Urothelium cell line (cell line): ENCODE measurements around the gene KDM2B.

Experiments
- DNase-seq: peaks from one replicate; pipeline ENCODE4 v3.0.0; 2011; ENCODE audit warnings: low spot score, mixed read lengths
- FAIRE-seq: peaks from 2 replicates; lab custom pipeline; 2011; peaks lifted over from hg19 to GRCh38; lab: Jason Lieb, UNC

Gene KDM2B

DNA sequence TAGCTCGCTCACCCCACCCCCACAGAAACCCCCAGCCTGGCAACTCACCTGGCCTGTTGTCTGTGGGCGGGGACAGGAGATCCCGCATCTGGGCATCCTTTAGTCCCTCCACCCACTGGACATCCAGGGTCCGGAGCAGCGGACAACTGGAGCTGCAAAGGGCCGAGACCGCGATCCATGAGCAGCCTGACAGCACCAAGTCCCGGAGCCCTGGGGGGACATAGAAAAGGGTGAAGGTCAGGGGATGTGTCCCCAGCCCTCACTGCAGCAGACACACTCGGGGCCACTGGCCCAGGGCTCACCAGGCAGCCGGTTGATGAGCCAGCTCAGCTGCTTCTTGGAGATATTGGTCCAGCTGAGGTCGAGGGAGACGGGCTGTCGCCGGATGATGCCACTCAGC, 140.1 kb downstream of the KDM2B start:
- no peak for DNase-seq
- FAIRE-seq: no peak

DNA sequence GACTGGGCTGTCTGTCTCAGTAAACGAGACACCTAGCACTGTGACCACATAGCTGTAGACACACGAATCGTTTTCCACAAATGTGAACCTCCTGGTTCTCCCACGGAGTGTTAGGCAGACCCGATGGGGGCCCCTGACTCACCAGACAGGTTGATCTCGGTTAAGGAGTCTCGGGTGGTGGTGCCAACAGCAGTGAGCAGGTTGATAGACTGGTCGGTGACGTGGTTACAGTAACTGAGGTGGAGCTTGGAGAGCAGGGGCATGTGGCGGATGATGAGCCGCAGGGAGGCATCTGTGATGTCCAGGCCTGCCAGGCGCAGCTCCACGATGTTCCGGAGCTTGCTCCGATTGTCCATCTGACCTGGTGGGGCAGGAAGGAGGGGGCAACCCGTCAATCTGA, 141.1 kb downstream of the KDM2B start:
- no peak for DNase-seq
- FAIRE-seq: no peak

DNA sequence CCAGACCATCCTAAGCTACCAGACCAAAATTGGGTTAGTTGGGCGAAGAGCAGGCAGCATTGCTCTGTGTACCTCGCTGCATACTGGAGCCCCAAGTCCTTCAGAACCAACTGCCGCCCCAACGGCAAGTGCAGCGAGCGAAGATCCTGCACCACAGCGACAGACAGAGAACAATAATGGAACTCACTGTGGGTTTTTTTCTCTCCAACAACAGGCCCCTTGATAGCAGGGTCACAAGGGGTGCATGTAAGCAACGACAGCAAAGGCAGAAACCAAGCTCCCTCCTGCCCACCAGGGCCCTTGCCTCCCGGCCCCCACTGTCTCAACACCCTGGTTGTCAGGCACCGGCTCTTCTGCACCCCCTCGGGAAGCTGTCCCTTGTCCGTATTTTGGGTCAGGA, 141.9 kb downstream of the KDM2B start:
- FAIRE-seq: no peak
- no peak for DNase-seq

DNA sequence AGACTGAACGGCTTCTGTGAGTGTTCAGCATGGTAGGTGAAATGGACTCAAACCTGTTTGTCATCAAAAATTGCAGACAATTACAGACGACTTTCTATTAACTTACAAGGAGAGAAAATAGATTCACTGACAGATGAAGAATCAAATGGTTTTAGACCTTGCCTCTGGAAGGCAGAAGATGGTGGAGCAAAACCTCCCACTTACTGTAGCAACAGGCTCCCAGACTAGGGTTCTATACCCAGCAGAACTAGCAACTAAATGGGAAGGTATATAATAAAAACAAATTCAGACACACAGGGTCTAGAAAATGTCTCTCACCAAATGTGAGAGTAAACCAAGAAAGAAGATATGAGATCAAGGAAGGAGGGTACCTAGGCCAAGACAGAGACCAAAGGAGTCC, 144.1 kb downstream of the KDM2B start:
- DNase-seq (no peak), FAIRE-seq (no peak)

DNA sequence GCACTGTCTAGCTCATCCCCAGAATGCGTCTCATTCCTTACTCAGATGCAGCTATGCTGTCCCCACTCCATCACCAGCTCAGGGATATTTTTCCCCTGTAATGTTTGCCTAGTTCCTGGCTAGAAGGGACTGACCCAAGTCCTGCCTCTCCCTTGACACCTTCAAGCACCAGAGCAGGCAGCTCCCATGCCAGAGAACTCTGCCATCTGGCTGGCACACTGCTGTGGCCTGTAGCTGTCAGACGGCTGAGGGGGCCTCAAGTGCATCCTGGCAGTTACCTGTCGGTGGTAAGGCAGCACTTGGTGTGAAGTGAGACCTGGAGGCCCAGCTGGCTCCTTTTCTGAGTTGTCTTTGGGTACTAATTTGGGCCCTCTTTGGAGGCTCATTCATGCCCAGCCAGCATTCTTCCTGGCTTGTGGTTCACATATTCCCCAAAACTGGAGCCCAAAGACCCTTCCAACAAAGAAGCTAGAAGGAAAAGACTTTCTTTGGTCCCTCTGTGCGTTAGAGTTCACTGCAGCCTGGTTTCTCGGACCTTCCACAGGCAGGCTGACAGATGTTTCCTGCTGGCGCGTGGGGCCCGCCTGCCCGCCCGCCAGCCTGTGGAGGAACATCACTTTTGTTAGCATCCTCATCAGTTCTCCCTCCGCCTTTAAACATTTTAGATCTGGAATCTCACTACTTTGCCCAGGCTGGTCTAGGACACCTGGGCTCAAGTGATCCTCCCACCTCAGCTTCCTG, 147.9 kb downstream of the KDM2B start:
- no peak for FAIRE-seq

DNA sequence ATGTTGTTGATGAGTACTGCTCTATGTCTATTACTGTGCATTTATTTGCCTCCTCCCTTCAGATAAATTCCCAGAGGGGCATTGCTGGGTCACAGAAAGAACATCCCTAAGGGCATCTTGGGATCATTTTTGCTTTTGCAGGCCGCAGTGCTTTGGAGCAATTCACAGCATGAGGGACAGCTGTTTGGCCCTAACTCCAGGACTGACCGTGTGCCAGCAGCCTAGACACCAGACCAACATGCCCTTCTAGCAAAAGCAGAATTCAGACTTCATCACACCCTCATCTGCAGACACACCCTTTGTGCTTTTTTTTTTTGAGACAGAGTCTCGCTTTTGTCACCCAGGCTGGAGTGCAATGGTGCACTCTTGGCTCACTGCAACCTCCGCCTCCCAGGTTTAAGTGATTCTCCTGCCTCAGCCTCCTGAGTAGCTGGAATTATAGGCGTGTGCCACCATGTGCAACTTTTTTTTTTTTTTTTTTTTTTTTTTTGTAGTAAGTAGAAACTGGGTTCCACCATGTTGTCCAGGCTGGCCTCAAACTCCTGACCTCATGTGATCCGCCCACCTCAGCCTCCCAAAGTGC, 149.9 kb downstream of the KDM2B start:
- no peak for DNase-seq
- FAIRE-seq: no peak

More for the DNA sequence above, 147.9 kb downstream of the KDM2B start:
- DNase-seq: no peak

DNA sequence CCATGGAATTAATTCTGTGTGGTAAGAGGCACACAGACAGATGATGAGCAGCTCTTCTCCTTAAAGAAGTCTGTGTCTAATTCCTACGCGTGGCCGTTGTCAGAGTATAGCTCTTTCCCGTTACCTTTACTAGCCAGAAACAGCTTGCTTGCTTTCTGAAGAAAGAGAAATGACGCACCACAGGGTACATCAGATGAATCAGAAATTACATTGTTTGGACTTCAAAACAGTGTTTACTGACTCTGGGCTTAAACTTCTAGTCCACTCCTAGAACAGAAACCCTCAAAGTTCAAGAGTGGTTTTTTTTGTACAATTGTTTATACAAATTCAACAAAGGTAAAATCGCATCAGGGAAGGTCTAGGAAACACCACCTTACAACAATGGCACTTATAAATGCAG, 151.9 kb downstream of the KDM2B start:
- no peak for FAIRE-seq
- no peak for DNase-seq

DNA sequence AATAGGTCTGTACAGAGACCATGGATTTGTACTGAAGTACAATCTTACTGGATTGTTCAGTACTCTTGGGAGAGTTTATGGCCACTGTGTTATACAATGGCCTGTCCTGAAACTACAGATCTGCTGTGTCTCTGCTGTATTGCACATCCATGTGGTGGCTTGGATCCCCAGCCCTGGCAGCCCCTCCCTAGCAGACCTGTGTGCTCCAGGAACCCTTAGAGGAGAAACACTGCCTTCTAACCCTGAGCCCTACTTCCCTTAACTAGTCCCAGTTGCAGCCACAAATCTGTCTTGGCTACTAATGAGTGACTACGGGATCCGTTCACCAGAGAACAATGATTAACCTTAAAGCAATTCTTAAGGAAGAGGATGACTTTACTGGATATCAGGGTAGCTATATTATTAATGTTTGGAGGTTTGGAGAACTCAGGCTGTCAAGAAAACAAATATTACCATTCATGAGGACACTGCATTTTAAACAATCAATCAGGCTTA, 153.2 kb downstream of the KDM2B start:
- FAIRE-seq (no peak), DNase-seq (no peak)

DNA sequence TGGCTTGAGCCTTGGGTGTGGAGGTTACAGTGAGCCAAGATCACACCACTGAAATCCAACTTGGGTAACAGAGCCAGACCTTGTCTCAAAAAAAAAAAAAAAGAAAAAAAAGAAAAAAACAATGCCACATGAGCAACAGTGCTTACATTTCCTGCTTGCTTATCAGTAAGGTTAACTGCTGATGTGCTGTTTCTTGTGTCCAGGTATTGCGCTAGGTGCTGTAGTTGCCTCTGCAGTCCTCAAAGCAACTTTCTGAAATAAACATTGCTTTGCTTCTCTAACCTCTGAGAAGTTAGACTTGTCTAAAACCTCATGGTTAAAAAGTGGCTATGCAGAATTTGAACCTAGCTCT, 156.2 kb downstream of the KDM2B start:
- FAIRE-seq (no peak), DNase-seq (no peak)

DNA sequence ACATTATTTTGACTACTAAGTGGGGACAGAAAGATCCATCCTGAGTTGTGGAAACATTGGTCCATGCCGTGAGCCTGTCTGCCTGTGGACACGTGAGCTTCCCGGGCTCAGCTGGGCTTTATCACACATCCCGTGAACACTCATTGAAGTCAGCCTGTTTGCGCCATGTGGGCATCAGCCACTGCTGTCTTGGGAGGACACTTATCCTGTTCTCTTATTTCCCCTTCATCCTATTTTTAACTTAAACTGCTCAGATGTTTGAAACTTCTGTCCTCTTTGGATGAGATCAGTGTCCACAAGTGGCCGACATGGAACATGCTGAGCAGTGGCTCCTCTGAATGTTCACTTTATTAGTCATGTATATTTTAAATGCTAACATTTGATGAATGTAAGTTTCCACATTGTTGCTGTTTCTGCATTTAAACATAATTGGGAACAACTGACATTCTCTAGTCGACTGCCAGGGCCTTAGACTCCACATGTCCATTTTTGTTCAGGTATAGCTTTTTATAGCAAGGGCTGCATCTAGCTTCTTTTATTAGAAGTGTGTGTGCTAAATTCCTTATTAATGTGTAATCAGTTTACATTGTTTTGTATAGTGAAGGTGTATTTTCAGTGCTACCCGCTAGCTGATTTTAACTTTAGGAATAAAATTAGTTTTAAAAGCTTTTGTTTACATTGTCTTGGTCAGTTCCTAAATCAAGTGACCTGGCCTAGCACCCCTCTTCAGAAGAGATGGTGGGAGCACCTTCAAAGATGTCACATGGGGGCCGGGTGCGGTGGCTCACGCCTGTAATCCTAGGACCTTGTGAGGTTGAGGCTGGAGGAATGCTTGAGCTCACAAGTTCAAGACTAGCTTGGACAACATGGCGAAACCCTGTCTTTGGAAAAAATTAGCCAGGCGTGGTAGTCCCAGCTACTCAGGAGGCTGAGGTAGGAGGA, 156.9 kb downstream of the KDM2B start:
- no peak for FAIRE-seq
- no peak for DNase-seq

DNA sequence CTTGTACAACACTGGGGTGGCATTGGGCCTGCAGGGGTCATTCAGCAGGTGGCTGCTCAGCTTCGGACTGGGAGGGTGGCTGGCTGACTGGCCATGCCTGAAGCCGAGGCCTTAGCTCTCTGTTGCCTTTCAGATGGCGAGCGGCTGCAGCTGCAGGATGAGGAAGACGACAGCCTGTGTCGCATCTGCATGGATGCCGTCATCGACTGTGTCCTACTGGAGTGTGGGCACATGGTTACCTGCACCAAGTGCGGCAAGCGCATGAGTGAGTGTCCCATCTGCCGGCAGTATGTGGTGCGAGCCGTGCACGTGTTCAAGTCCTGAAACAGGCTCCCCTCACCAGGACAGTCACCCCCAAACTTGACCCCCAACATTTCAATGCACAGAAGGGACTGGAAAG, 157.6 kb downstream of the KDM2B start:
- no peak for FAIRE-seq

DNA sequence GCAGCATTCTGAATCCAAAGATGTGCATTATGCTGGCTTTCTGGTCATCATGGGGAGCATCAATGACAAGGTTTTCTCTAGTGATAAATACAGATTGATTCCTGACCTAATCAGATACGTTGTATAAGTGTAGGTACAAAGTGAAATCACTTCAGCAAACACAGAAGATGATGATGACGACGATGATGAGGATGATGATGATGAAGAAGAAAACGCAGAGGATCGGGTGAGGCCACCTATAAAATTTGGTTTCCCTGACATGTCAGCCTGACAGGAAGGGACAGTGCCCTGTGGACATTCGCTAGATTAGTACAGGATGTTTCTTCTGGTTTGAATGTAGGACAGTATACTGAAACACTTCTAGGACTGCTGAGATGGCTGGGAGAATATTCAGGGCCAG, 160.7 kb downstream of the KDM2B start:
- FAIRE-seq: no peak
- DNase-seq: no peak

More for the DNA sequence above, 157.6 kb downstream of the KDM2B start:
- no peak for DNase-seq

DNA sequence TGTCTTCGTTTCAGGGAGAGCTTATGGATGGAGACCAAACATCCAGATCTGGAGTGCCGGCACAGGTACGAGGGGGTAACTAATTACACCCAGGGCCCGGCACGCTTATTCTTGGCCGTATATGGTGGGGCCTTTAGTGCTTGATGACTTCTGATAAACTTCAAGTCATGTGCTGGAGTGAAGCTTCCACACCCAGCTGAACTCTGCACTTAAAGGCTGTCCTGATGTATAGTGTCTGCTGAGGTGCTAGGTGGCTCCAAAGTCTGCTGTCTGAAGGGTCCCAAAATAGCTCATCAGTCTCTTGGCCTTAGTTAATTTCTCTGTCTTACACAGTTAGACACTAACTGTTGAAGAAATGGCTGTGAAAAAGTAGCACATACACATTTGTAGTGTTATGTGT, 163.0 kb downstream of the KDM2B start:
- no peak for FAIRE-seq

DNA sequence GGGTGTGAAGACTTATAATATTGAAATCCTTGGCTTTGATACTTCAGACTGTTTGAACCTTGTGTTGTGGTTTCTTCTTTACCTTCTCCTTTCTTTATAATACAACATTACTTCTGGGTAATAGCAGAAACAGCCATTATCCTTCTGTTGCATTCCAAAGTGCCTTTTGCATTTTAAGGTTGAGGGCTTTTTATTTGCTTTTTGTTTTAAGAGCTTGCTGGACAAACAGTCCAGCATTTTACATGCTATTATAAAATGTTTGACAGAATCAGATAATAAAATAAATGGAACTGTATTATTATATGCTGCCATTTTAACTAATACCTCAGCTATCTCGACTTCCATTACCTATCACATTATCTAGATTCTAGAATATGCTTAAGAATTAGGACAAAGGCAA, 166.9 kb downstream of the KDM2B start:
- no peak for FAIRE-seq

More for the DNA sequence above, 163.0 kb downstream of the KDM2B start:
- no peak for DNase-seq

DNA sequence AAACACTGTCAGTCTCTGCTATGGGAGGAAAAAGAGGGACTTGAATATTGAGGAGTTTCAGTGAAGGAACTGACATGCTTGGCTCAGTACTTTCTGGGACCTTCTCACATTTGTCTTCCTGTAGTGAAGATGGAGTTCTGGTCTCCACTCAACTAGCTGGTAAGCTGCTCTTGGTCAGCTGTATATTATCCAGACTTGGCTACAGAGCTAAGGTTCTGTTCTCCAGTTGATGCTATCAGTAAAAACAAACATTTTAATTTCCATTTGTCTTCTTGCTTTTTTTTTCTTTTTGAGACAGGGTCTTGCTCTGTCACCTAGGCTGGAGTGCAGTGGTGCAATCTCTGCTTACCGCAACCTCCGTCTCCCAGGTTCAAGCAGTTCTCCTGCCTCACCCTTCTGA, 175.6 kb downstream of the KDM2B start:
- no peak for FAIRE-seq
- DNase-seq: no peak

More for the DNA sequence above, 166.9 kb downstream of the KDM2B start:
- no peak for DNase-seq

DNA sequence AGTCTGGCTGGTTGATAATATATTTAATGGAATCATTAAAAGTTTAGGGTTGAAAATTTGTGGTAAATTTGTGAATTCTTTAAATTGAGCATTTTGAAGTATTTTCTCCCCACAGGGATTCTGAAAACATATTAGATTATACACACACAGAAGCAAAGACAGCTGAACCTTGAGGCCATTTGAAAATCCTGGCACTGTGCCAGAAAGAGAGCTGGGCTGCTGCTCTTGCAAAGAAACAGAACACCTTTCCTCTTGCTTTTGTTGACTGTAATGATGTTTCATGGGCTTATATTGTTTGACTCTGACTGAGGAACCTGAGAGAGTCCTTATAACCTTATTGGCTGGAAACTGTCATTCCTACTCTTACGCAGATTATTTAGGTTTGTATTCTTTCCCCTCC, 176.1 kb downstream of the KDM2B start:
- FAIRE-seq (no peak), DNase-seq (no peak)

DNA sequence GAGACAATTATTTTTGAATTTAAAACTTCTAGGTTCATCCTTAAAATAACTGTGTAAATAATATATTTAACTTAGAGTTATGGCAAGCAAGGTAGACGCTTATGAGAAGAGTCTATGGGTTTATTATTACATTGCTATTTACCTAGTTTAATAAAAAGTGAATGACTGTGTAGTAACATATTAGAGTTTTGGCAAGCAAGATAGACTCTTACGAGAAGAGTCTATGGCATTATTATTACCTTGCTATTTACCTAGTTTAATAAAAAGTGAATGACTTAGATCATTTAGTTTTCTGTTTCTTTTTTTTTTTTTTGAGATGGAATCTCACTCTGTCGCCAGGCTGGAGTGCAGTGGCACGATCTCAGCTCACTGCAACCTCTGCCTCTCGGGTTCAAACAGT, 177.1 kb downstream of the KDM2B start:
- FAIRE-seq: no peak
- DNase-seq: no peak

DNA sequence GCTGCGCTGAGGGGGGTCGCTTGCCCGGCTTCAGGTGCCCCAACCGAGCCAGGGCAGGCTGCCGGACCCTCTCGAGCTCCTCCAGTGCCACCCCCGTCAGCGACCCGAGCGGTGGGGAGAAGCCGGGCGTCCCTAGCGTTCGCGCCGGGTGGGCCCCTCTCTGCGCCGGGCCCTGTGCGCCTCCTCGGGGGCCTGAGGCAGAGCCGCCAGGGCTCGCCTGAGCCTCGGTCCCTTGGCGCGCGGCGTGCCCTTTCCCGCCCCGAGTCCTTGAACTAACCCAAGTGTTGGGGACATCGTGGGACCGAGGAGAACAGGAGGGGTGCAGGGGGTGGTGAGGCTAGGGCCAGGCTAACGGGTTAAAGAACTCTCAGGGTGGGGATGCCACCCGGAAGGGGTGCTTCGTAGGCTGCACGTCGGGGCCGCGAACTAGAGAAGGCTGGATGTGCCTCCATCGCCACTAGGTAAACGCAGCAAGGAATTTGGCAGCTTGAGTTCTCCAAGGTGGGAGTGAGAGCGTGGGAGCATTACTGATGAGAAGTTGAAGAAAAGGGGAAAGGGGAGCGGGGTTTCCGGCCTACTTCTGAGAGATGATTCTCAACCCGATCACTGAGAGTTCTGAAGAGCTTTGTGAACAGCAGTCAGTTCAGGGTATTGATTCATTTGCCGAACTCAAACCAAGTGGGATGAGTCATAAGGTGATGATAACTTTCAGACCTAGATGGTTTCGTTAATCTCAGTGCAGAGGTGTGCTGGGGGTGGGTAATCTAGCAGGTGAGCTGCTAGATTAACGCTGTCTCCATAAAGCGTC, 180.3 kb downstream of the KDM2B start:
- FAIRE-seq (no peak), DNase-seq (peak; percentile 30)

DNA sequence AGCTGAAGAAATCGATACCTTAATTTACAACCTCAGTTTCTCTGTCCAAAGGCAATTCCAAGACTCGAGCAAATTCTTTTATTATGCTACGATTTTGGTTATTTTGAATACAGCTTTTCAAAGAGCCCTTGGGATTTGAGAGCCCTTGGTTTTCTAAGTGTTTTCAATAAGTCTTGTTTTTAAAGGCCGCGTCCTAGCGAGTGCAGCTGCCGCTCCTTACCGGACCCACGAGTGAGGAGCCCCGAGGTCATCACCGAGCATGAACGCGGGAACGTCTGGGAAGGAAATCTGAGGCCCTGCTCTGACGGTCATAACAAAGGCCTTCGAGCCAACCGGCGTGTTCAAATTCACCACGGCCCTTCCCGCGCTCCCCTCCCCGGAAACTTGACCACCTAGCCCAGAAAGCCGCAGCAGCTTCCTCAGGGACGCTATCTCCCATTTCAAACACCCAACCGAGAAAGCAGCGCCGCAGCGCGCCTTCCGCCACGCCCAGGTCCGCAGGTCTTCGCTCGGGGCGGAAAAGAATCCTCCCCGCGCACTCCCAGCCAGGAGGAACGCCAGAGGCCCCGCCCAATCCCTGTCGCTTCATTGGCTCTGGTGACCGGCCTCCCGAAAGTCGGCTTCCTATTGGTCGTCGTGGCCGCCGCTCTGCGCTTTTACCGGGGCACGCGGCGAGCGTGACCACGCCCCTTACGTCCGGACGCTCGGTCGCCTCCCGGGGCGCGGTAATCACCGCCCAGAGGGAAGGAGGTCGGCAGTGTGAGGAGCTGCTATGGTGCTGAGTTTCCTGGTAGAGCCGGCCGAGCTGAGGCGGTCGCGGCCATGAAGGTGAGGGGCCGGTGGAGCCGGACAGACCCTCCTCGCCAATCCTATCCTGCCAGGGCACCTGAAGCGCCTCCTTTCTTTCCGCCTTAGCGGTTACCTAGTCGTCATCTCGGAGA, 181.2 kb downstream of the KDM2B start, which contains the start of gene RNF34:
Gene RNF34, plus strand, starts transcription at position 728 of the 941 bp plus-strand sequence. Its CDS starts 95 bp downstream, at position 823.
- DNase-seq: peak; percentile 99
- no peak for FAIRE-seq
